Endothelial cell (in vitro differentiated cells): ENCODE results near the gene SMIM13. TPM values are rescaled to one million over a fixed set of nuclear protein-coding genes. Genes with fewer than 3 reads are reported as not detected.

Experiments used
- DNase-seq: peaks from one replicate; pipeline ENCODE4 v3.0.0; 2021; ENCODE audit warnings: low spot score
- H3K27ac Mint-ChIP-seq: one replicate; pipeline ENCODE4 v1.8.0; 2021; ENCODE audit warnings: mixed read lengths, inconsistent platforms; ENCODE audit not compliant: unreplicated experiment
- H3K27me3 Mint-ChIP-seq: one replicate; pipeline ENCODE4 v1.8.0; 2021; ENCODE audit warnings: mild to moderate bottlenecking, moderate library complexity, mixed read lengths, inconsistent platforms; ENCODE audit not compliant: unreplicated experiment
- H3K36me3 Mint-ChIP-seq: one replicate; pipeline ENCODE4 v1.8.0; 2021; ENCODE audit warnings: mild to moderate bottlenecking, low read depth, mixed read lengths, inconsistent platforms; ENCODE audit not compliant: unreplicated experiment
- H3K4me1 Mint-ChIP-seq: one replicate; pipeline ENCODE4 v1.8.0; 2021; ENCODE audit warnings: mild to moderate bottlenecking, mixed read lengths, inconsistent platforms; ENCODE audit not compliant: unreplicated experiment
- H3K4me3 Mint-ChIP-seq: one replicate; pipeline ENCODE4 v1.8.0; 2021; ENCODE audit warnings: mild to moderate bottlenecking, mixed read lengths, inconsistent platforms; ENCODE audit not compliant: unreplicated experiment
- H3K9me3 Mint-ChIP-seq: one replicate; pipeline ENCODE4 v1.8.0; 2021; ENCODE audit warnings: mixed read lengths, inconsistent platforms; ENCODE audit not compliant: unreplicated experiment
- CTCF ChIP-seq: fragments of 200-600 bp; sonication (generic); IDR thresholded peaks from one replicate; pipeline ENCODE4 v1.5.0; 2021; ENCODE audit warnings: antibody characterized with exemption; ENCODE audit not compliant: unreplicated experiment
- total RNA-seq: library from RNA; stranded (reverse); fragmentation: NEBNext Ultra II Directional; extraction: Animal tissue kit (Norgen Biotek cat#: 25700); gene quantifications from one replicate; pipeline ENCODE4 v1.2.1, GENCODE V29; 2021; ENCODE audit not compliant: unreplicated experiment

Gene SMIM13
- total RNA-seq, 1 donor from 2014 or later: 8.7 TPM

- Mint-ChIP-seq H3K4me1 (peaks cover 6% of the 10 kb centered on the region), H3K27me3 (peaks cover 2% of the 10 kb centered on the region), H3K4me3 (no peak overlapping the region), H3K9me3 (no peaks in the 10 kb centered on the region), H3K27ac (no peak overlapping the region), H3K36me3 (no peaks in the 10 kb centered on the region)
- DNase-seq: no peak
- TF ChIP-seq CTCF: no peak
Measured at GRCh38 chr6:11177271-11177670, 83.6 kb downstream of the SMIM13 start.

- Mint-ChIP-seq H3K36me3 (no peaks in the 10 kb centered on the region), H3K4me3 (no peak overlapping the region), H3K27me3 (peaks cover 1% of the 10 kb centered on the region), H3K27ac (no peak overlapping the region), H3K9me3 (no peaks in the 10 kb centered on the region), H3K4me1 (peaks cover 2% of the 10 kb centered on the region)
- DNase-seq: no peak
- TF ChIP-seq CTCF: no peak
Measured at GRCh38 chr6:11179088-11179418, 85.4 kb downstream of the SMIM13 start.

- no peak overlapping the region for H3K27ac Mint-ChIP-seq
- no peak for DNase-seq
- no peak overlapping the region for H3K4me3 Mint-ChIP-seq
Measured at GRCh38 chr6:11179419-11180202, 86.0 kb downstream of the SMIM13 start.

GRCh38 chr6:11181478-11182136 lies 88.0 kb downstream of the SMIM13 start:
- H3K36me3 Mint-ChIP-seq: no peaks in the 10 kb centered on the region
- no peak overlapping the region for H3K27ac Mint-ChIP-seq
- no peaks in the 10 kb centered on the region for H3K27me3 Mint-ChIP-seq
- H3K4me1 Mint-ChIP-seq: peaks cover 2% of the 10 kb centered on the region
- H3K4me3 Mint-ChIP-seq: no peak overlapping the region
- H3K9me3 Mint-ChIP-seq: no peaks in the 10 kb centered on the region
- no peak for DNase-seq
- no peak for TF ChIP-seq CTCF

More at GRCh38 chr6:11179419-11180202, 86.0 kb downstream of the SMIM13 start:
- Mint-ChIP-seq H3K9me3 (no peaks in the 10 kb centered on the region), H3K36me3 (no peaks in the 10 kb centered on the region), H3K4me1 (peaks cover 2% of the 10 kb centered on the region), H3K27me3 (no peaks in the 10 kb centered on the region)
- TF ChIP-seq CTCF: no peak

GRCh38 chr6:11183761-11184362 lies 90.2 kb downstream of the SMIM13 start:
- Mint-ChIP-seq H3K4me1 (peaks cover 2% of the 10 kb centered on the region), H3K27me3 (no peaks in the 10 kb centered on the region), H3K4me3 (no peak overlapping the region), H3K27ac (no peak overlapping the region), H3K9me3 (no peaks in the 10 kb centered on the region), H3K36me3 (no peaks in the 10 kb centered on the region)
- no peak for TF ChIP-seq CTCF
- DNase-seq: no peak
